Nucleus accumbens (tissue), 56 donors: ENCODE results near the gene RASSF3.

Source experiments
- DNase-seq, 56 donors: peaks; one replicate each; lab custom pipeline; 2025; lab: John Stamatoyannopoulos, UW

Gene RASSF3

DNA sequence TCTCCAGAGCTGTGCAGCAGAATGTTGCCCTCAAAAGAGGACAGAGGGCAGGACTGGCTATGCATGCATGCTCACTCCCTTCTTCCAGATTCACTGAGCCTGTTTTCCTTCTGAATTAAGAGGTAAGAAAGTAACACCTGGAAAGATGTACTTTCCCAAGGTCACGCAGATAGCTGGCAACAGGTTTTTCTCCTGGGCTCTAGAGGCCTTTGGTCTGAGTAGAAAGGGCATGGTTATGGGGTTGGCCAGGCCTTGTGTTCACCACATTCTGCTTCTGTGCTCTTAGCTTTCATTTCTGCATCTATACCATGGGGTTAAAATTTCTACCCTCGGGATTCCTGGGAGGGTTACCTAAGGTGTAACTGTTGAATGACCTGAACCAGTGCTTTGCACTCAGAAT is 57.5 kb downstream of the RASSF3 start:
- DNase-seq: no peak

DNA sequence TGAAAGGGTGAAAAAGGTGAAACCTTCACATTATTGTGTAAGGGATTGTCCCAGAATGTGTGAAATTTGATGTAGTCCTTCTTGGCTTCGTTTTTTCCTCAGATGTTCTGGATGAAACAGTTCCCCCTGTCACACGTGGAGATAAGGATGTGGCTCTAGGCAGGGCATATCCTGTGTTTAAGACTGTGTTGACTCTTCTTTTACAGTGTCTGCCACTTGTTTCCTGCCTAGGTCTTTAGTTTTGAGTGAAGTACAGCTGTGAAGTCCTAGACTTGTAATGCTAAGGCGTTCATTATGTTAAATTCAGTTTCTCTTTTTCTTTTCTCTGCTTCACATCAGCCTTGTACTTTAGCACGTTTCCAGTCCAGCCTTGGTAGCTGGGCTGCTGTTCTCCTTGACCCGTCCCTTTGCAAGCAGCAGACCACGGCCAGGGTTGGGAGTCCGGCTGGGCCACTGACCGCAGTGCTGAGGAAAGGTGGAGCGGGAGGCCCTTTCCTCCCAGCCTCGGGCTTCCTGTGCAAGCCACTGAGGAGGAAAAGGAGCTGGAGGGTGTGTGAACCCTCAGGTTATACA is 59.1 kb downstream of the RASSF3 start:
- DNase-seq: no peak

DNA sequence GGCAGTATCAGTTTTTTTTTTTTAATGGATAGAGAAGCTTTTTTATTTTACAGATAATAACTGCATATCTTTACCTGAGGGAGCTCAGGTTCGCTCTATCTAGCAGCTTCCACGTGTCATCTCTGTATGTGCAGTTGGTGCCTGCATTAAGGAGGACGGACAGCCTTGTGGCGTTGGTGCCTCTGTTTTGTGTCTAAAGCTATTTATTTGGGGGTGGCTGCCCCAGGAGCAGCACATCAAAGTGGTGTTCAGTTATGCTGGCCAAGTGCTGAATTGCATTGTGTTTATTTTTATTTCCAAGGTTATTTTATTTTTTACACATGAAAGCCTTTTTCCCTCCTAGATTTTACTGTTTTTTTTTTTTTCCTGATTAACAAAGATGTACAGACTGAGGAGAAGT is 59.7 kb downstream of the RASSF3 start:
- no peak for DNase-seq

DNA sequence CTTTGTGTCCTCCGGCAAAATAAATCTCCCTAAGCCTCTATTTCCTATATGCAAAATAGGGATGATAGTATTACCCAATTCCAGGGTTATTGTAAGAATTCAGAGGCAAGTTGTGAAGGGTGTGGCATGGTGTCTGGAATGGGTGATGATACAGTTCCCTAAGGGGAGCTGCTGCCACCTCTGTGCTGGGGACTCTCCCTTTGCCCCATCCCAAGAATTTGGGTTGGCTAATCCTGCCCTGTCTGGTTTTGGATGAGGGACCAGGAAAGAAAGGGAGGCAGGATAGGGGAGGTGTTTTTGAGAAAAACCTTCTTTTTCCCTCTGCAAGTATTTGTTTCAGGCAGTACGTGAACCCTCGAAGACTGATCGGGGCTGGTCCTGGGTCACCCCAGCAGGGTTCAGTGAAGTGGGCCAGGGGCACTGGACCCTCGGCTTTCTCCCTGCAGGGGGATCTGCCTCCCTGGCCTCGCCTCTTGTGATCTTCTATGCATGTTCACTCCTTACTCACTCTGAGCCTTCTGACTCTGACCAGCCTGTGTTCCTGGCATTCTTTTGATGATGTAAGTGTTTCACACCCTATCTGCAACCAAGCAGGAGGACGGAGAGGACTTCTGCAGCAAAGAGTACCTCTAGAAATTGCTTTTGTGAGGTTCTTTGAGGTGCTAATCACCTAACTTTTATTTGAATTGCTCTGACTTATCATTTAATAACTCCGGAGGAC is 60.8 kb downstream of the RASSF3 start:
- no peak for DNase-seq

DNA sequence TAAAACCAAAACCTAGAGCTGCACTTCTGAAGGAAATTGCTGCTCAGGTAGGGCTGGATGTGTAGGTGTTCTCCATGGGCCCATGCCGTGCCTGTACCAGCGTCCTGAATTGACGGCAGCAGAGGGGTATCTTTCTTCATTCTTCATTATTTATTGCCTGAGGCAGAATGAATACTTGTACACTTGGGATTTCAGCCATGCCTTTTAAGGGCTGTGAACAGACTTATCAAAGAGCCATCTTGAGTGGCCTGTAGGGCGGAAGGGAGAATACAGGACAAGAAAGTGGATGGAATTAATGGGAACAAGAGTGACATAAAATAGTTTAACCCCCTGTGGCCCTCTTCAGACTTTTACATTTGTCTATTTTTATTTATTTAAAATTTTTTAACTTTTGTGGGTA is 61.4 kb downstream of the RASSF3 start:
- DNase-seq: no peak

DNA sequence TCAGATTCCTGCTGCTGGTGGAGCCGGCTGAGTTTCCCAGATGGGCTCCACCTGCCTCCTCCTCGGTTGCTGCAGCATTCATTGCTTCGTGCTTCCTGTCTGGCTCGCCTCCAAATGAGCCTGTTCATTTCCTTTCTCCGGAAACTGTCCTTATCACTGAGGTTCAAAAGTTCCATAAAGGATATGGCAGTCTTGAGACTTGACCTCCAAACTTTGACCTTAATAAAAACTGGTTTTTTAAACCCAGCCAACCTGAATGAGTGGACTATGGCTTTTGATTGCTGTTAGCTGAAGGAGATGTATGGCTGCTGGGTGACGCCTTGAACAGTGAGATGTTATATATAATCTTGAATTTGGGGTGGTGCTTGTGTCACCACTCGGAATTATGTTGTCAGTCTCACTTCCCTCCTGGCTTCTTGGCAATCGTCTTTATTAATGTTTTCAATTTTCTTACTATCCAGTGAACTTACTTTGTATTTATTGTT is 62.7 kb downstream of the RASSF3 start:
- no peak for DNase-seq

DNA sequence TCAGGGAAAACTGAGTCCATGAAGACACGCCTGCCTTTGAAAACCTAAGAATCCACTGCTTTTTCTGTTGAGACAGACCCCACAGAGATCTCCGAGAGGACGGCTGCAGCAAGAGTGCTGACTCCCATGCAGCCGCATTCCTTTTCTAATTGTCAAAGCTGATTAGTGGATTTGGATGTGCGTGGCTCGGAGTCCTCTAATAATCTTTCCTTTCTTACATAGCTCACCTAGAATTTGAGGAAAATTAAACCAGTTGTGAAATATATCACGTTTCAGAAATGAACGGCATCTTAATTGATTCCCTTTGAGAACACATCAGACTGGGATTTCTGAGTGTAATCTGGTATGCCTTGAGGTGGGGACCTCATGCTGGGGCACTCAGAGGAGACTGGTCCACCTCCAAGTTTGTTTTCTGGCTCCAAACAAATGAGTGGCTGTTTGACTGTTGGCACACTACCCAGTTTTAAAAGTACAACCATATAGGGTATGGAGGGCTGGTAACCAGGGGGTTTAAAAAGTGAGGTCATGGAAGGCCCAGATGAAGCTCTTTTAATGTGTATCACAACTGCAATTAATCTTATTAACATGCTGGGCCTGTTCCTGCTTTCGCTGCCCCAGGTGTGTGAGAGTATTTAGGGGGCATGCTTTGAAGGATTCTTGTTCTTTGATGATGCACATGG is 63.3 kb downstream of the RASSF3 start:
- no peak for DNase-seq

DNA sequence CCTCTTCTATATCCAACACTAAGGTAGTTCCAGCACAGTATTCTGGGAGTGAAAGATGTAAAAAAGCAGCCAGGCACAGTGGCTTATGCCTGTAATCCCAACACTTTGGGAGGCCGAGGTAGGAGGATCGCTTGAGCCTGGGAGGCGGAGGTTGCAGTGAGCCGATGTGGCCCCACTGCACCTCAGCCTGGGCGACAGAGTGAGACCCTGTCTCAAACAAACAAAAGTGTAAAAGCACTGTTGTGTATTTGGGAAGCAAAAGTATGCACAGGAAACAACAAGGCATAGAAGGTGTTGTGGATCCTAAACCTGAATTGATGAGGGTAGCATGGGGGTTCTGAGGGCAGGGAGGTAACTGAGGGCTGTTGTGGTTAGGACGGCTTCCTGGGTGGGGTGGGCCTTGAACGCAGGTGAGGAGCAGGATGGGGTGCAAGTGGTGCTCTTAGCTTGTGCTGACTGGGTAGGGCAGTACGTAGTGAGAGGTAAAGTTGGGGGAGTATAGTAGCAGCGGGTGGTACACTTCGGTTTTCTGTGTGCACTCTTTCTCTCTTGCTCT is 64.2 kb downstream of the RASSF3 start:
- no peak for DNase-seq

DNA sequence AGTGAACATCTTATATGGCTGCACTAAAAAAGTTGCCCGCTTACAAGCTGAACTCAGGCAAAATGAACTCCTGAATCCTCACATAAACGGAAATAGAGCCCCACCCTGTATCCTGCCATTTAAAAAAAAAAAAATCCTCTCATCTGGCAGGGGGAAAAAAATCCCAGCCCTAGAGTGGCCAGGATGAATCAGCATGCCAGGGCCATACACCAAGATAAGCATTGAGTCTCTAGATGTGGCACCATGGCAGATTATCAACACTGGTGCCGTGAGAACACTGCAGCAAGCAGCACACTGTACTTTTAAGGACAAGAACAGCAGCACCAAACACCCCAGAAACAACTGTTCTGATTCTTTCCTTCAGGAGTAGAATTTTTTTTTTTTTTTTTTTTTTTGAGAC is 65.5 kb downstream of the RASSF3 start:
- DNase-seq: no peak

DNA sequence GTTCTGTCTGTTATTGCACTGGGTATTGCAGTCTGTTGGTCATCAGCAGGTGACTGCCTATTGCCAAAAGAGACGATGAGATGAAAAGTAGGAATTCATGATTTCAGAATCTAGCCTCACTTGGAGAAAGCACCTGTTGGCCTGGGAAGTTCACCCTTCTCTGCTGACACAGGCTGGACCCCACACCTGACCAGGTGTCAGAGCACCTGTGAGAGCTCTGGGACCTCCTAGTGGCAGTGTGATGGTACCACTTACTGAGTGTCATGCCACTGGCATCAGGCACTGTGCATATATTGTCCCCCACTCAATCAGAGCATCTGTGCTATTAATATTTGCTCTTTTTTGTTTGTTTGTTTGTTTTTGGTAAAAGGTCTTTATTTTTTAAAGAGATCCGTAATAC is 68.0 kb downstream of the RASSF3 start:
- no peak for DNase-seq

DNA sequence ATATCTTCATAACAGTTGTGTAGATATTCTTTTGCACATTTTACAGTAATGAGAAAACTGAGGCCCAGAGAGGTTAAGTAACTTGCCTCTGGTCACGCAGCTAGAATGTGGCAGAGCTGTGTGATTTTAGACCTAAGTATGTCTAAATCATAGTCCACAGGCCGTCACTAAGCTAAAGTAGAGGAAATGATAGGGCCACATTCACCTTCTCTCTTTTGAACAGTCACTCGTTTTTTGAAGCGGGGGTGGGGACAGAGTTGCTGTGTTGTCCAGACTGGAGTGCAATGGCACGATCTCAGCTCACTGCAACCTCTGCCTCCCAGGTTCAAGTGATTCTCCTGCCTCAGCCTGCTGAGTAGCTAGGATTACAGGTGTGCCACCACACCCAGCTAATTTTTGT is 68.5 kb downstream of the RASSF3 start:
- DNase-seq: no peak

DNA sequence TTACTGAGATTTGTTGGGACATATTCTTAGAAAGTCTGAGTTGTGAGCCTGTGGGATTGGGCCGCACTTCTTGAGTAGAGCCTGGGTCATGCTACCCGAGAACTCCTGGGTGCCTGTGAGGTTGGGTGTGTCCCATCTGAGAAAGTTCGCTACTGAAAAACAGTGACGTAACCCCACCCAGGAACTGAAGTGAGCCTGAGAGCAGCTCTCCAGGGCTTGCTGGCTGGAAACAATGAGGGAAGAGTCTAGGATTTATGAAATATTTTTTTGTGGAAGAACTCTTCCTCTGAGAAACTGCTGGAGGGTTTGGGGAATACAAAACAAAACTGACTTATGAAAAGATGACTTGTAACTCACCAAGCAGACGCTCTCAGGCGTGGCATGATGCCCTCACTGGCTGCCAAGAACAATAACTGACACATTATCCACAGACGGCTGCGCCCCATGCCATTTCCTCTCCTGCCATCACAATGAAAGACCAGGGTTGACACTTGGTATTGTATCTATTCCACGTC is 69.2 kb downstream of the RASSF3 start:
- DNase-seq: peak in 23 of 56 donors; percentile 1 to 53 (median 7)

DNA sequence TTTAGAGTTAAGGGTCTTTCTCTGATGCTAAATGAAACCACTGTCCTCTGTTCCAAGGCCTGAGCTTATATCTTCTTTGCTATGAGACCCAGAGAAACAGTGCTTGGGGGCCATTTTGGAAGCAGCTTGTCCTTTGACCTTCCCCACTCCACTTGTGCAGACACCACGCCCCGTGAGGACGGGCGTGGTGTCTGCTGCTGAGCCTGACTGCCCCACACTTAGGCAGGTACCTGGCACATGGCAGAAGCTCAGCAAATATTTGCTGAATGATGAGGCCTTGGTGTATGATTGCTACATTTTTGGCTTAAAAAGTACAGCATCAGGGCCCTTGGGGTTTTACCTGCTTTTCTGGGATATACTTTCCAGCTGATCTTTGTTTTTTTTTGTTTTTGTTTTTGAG is 69.9 kb downstream of the RASSF3 start:
- DNase-seq: no peak

DNA sequence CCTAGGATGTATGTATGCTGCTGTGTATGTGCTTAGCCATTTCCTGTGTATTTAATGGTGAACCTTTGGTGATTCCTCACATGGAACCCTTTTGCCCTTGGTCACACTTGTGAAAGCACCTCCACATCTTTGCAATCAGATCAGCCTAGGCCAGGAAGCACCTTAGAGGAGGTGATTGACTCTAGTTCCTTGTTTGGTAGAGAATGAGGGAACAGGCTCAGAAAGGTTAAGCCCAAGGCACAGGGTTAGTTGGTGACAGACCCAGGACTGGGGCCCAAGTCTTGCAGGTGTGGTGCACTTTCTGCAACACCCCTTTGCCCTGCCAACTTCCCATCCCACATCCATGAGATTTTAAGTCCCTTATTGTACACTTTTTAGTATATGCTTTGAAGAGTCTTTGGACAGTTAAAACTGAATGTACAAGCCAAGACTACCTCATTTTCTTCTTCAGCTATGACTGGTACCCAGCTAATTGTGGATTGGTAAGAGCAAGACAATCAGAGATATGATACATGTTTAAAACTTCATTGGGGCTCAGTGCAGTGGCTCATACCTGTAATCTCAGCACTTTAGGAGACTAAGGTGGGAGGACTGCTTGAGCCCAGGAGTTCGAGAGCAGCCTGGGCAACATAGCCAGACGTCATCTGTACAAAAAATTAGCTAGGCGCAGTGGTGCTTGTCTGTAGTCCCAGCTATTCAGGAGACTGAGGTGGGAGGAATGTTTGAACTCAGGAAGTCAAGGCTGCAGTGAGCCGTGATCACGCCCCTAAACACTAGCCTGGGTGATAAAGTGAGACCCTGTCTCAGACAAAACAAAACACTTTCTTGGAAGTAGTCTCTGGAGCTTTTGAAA is 71.1 kb downstream of the RASSF3 start:
- DNase-seq: no peak

DNA sequence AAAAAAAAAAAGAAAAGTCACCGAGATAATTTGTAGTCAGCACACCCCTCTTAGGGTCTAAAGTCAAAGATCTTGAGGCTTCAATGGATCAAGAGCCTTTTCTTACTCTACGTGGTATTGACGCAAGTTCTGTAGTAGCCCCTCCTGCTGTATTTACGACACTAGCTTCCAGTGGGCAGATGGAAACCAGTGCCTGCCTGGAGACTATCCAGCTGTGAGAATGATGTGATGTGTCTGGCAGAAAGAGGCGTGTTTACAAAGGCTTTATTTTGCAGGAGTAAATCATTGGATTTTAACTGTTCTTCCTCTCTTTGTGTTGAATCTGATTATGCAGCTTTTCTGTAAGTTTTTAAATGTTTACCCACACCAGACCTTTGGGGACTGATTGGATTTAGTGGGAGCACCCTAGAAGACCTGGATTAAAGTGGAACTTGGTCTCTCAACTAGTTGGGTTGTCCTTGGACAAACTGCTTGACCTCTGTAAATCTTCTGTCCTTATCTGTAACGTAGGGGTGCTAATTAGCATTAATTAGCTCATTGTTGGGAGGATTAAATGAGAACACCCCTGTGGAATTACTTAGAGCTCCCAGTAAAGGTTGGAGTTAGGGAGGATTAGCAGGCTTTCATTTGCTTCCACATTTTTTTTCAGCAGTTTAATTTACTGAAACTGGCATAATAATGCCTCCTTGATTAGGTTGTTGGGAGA is 72.4 kb downstream of the RASSF3 start:
- peak in 6 of 56 donors; percentile 1 to 26 (median 2) for DNase-seq

DNA sequence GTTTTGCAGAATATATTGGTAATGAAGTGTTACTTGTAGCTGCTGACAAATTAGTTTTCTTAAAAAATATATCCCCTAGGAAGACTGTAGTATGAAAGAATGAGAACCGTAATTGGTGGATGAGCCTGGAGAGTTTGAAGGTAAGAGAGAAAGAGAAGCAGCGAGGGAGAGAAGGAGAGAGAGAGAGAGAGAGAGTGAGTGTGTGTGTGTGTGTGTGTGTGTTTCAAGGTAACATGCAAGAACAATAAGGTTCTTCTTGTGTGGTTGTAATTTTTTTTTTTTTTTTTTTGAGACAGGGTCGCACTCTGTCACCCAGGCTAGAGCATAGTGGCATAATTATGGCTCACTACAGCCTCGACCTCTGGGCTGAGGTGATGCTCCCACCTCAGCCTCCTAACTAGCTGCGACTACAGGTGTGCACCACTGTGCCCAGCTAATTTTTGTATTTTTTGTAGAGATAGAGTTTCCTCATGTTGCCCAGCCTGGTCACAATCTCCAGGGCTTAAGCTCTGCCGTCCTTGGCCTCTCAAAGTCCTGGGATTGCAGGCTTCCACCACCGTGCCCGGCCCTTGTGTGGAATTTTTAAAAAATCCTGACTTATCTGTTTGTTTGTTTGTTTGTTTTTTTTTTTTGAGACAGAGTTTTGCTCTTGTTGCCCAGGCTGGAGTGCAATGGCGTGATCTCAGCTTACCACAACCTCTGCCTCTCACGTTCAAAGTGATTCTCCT is 73.7 kb downstream of the RASSF3 start:
- DNase-seq: no peak

DNA sequence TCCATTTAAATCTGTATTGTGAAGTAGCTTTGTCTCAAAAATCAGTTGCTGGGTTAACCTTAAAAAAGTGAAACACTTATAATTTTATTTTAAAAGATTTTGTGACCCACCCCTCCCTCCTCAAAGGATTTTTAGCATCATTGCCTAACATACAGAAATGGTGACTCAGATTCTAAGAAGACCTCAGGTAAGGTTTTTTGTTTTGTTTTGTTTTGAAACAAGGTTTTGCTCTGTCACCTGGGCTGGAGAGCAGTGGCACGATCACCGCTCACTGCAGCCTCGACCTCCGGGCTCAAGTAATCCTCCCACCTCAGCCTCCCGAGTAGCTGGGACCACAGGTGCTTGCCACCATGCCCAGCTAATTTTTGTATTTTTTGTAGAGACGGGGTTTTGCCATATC is 74.8 kb downstream of the RASSF3 start:
- no peak for DNase-seq

DNA sequence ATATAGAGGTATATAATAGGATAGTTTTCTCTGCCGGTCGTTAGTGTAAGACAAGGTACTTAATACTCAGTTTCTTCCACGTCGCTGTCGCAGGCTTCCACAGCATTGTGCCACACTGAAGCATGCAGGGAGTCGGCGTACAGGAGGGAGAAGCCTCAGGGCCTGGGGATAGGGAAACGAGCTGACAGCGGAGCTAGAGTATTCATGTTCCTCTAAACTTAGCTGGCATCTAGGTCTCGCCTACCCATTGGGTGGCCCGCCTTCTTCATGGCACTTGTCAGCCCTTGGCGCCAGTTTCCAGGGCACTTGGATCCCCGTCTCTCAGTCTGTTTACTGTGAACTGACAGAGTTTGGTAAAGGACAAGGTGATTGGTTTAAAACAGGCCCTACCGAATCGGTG is 75.3 kb downstream of the RASSF3 start:
- no peak for DNase-seq

DNA sequence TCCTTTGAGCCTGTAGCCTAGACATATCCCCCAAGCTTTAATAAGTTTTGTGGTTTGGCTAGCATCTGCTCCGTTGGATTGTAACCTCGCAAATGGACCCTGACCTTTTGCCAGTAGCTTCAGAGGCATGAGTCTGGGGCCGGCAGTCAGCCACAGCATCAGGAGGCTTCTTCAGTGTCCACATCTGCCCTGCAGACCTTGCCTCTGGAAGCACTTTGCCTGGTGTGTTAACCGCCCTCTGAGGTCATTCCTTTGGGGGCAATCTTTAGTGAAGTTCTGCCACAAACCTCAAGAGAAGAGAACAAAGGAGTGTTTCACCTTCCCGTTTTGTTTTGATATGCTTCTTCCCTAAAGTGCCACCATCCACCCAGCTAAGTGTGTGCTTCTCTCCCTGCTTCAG is 77.5 kb downstream of the RASSF3 start:
- no peak for DNase-seq
